NCI-H2081 (cell line): Measurements from ENCODE around the gene FUT6.
"Not testable (repeated sequence)": the region's sequence is repeated elsewhere in the genome, so short reads cannot be mapped to it uniquely, and the experiment has no call there.

Experiments
- DNase-seq, 2 experiments: peaks; one replicate each; lab custom pipeline; 2025; lab: John Stamatoyannopoulos, UW

The FUT6 gene

DNA sequence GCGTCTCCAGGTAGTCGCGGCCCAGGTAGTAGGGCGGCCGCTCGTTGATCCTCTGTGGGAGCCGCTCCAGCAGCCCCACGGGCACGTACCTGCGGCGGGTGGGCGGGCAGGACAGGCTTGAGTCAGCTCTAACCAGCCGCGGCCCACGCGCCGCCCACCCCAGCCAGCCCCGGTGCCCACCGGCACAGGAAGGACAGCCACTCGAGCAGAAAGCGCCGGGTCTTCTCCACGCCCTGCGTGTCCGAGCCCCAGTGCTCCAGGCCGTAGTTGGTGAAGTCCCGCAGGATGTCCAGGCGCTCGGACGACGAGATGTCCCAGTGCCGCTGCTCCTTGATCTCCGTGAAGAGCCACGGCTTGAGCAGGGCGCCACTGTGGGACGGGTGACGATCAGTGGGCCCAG, 54.1 kb downstream of the FUT6 start:
- DNase-seq = no peak

DNA sequence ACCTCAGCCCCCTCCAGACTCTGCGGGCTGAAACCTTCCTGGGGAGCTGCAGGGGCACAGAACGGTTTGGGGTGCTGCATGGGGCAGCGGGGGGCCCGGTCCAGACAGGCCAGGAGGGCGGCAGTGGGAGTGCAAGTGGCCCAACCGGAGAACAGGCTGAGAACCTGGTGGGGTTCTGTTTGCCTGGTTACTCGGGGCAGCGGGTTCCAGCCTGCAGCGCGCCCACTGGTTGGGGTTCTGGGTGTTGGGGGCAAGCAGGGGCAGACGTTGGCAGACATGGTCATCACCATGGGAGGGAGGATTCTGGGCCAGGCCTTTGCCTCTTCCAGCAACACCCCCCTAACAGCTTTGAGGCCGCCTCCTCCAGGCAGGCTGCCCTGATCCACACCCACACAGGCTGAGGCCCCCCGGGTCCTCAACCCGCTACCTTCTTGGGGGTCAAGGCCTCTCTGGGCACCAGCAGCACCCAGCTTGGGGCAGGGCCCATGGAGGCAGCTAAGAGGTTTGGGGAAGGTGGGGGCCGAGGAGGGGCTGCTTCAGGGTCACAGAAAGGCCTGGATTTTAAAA, 54.8 kb downstream of the FUT6 start, which contains the start of gene PRR22:
TSS of gene PRR22 (minus strand) at position 166 of the 567 bp plus-strand sequence. CDS start at position 80, 86 bp downstream.
- no peak for DNase-seq

DNA sequence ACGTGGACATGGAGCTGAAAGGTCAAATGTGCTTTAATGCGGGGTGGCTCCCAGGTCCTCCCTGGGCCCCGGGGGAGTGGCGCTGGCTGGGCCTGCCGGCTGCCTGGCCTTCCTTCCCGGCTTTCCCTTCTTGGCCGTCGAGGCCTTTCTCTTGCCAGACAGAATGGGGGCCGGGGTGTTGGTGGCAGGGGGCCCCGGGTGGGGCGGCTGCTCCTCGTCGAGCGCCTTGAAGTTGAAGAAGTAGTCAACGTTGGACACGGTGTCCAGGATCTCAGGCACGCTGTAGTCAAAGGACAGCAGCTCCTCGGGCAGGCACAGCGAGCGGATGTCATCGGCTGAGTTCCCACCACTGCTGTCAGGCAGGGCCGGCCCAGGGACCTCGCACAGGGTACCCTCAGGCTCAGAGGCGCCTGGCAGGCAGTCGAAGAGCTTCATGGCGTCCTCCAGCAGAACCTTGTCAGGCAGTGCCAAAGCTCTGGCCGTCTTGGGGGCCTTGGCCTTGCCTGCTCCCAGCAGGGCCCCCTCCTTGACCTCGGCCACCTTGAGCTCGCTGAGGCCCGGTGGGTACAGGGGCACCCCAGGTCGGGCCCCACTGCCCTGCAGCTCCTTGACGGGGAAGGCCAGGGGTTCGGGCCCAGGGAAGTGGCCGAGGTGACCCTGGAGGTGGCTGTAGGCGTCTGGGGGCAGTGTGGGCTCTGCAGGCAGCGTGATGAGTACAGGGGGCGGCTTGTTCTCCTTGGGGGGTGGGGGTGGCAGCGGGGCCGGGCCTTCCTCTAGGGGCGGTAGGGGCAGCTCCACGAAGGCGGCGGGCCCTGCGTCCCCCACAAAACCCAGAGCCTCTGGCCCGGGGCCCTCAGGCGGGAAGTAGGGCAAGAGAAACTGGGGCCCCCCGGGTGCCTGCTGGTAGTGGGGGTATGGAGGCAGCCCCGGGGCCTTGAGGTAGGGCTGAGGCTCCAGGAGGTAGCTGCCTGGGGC, 56.3 kb downstream of the FUT6 start:
- DNase-seq = no peak

DNA sequence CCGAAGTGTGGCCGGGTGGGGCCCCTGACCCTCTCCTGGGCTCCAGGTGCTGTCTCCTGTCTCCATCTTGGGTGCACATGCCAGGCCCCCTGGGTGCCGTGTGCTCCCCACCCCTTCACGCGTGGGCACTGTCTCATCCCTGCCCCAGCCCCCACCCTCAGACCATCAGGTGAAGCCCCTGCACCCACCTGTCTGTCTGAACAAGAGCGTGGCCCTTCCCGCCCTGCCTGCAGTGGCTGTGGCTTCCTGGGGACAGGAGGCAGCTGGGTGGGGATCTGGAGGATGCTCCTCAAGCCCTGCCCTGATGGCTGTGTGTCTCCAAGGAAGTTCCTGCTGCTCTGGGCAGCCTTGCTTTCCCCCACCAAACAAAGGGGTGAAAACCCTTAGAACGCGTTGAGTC, 57.2 kb downstream of the FUT6 start:
- no peak for DNase-seq

DNA sequence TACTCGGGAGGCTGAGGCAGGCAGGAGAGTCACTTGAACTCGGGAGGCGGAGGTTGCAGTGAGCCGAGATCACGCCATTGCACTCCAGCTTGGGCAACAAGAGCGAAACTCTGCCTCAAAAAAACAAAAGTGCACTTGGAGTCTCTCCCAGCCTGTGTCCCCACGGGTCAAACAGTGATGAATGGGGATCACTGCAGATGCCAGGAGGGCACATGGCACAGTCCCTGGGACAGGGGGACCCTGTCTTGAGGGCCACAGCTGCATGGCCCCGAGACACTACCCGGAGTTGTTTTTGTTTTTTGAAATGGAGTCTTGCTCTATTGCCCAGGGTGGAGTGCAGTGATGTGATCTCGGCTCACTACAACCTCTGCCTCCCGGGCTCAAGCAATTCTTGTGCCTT, 58.6 kb downstream of the FUT6 start:
- not testable (repeated sequence) for DNase-seq
